KOPT-K1 (cell line): ENCODE data around the gene FBF1.

Experiments
- H3K27ac ChIP-seq: fragments of 200-600 bp; sonication (generic); 2 replicates; pipeline ENCODE4 v1.5.1; 2016; ENCODE audit warnings: antibody characterized with exemption, mild to moderate bottlenecking, low read depth, low read length; ENCODE audit not compliant: poor library complexity, severe bottlenecking
- H3K36me3 ChIP-seq: fragments of 200-600 bp; sonication (generic); 2 replicates; pipeline ENCODE4 v1.5.1; 2017; ENCODE audit warnings: antibody characterized with exemption, mild to moderate bottlenecking, low read length, moderate library complexity; ENCODE audit not compliant: insufficient read depth
- H3K9me3 ChIP-seq: fragments of 200-600 bp; sonication (generic); 2 replicates; pipeline ENCODE4 v1.5.1; 2017; ENCODE audit warnings: antibody characterized with exemption, low read length, mild to moderate bottlenecking; ENCODE audit not compliant: insufficient read depth, poor library complexity, severe bottlenecking

The FBF1 gene

DNA sequence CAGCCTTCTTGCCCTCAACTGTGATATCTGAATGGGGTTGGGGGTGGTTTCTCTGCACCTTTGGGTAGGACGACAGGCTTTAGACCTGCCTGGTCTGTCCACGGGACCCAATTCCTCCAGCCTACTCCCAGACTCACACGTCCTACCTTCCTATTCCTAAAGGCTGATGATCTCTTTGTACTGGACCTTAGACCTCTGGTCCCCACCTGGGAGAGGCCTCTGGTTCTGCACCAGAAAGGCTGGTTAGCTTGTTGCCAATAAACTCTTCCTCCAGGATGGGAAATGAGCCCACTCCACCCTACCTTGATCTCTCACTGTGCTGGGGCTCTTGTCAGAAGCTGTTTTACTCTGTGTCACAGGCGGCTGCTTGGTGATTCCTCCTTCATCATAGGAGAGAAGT, 14.4 kb downstream of the FBF1 start:
- Histone ChIP-seq H3K9me3 (no peaks in the 10 kb centered on the region), H3K27ac (no peak overlapping the region), H3K36me3 (peaks cover 44% of the 10 kb centered on the region; the same call in 1 of the 2 replicates)

DNA sequence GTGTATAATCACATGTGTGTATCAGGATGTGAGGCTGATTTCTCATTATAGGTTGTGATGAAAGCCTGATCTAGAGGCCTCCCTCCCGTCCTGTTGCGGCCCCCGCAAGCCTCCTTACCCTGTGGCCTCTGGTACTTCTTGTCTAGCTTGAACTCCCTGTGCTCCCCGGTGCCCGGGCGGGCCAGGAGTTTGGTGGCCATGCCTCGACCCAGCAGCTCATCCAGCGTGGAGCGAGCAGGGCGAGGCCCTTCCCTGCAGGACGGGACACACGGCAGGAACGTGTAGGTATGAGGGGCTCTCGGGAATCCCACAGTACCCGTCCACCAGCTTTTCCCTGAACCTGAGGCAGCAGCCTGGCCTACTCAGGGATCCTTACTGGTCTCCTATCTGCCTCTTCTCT, 14.9 kb downstream of the FBF1 start:
- Histone ChIP-seq H3K36me3 (peaks cover 47% of the 10 kb centered on the region; the same call in 1 of the 2 replicates), H3K9me3 (no peaks in the 10 kb centered on the region), H3K27ac (no peak overlapping the region)

DNA sequence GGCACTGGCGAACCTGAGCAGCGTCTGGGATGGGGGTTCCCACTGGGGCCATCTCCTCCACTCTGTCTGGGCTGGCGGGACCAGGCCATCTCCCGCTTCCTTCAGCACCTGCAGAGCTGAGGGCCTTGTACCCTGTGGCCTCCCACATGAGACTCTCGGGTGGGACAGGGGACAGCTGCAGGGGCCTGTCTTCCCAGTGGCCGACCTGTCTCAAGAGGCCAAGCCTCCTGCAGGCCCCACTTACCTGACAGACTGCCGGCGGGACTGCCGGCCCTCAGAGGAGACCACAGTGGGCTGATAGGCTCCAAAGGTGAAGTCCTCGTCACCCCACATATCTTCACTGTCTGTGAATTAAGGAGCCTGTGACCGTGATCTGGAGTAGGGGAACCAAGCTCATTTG, 15.7 kb downstream of the FBF1 start:
- H3K27ac ChIP-seq, result no peak overlapping the region
- H3K36me3 ChIP-seq, result peaks cover 54% of the 10 kb centered on the region; the same call in 1 of the 2 replicates

DNA sequence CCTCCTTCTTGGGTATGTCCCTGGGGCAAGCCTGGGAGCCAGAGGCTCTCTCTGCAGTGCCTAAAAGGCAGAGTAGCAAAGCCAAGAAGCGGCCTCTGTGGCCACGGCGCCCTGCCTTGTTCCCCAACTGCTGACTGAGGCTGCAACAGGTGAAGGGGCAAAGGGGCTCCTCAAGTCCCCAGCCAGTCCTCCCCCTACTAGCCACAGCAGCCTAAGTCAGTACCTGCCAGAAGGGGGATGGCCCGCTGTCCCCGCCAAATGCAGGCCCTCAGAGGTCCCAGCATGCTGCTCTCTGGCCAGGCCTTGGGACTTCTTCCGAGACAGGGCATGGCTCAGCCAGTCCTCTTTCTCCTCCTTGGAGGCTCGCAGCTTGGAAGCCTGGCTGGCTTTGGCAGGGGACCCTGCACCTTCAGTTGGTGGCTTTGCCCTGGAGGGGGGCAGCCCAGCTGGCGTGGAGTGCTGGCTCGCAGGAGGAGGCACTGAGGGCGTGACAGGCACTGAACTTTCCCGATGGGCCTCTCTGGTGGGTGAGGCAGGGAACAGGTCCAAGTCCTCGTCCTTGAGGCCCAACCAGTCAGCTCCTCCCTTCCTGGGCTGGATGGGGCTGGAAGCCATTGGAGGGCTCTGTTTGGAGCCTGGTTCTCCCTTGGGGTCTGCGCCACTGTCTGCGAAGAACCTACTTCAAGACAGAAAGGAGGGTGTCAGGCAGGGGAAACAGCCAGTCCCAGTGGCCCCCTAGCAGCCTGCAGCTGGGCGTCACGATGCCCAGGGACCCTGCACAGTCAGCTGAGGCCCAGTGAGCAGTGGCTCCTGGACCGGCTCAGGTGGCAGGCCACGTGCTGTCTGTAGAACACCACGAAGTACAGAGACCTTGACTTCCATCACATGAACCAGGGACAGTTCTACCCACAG, 17.6 kb downstream of the FBF1 start:
- no peaks in the 10 kb centered on the region for H3K9me3 ChIP-seq
- peaks cover 66% of the 10 kb centered on the region; the same call in 1 of the 2 replicates for H3K36me3 ChIP-seq
- H3K27ac ChIP-seq, result no peak overlapping the region

More for the DNA sequence above, 15.7 kb downstream of the FBF1 start:
- no peaks in the 10 kb centered on the region for H3K9me3 ChIP-seq

DNA sequence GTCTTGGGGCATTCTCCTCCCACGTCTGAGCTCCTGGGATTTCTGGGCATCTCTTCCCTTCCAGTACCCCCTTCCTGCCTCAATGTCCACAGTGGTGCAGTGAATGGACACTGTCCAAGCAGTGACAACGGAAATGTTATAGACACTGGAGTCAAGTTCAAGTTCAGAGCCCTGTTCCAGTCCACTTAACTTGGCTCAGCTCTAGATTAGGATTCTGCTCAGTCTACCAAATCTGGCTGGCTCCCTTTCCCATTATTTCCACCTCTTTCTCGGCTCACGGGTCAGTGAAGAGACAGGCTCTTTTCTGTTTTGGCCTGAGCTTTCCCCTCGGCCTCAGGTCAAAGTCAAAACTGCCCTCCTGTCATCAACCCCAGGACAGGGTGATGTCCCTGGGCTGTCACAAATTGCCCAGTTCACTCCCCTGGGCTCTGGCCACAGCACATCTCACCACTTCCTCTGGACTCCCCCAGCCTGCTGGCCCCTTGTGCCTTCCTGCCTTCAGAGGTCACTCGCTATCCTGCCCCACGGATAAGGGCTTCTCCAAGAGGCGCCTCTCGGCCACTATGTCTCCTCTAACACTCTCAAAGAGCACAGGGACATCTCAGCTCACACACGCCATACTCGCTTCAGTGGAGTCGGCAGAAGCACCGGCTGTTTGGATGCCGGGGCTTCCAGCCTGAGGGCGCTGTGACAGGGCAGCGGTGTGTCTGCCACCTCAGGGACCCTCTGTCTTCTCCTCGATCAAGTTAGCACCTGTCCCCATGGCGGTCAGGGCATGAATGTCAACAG, 18.5 kb downstream of the FBF1 start:
- H3K9me3 ChIP-seq, result no peaks in the 10 kb centered on the region
- peaks cover 75% of the 10 kb centered on the region; the same call in 1 of the 2 replicates for H3K36me3 ChIP-seq
- no peak overlapping the region for H3K27ac ChIP-seq

DNA sequence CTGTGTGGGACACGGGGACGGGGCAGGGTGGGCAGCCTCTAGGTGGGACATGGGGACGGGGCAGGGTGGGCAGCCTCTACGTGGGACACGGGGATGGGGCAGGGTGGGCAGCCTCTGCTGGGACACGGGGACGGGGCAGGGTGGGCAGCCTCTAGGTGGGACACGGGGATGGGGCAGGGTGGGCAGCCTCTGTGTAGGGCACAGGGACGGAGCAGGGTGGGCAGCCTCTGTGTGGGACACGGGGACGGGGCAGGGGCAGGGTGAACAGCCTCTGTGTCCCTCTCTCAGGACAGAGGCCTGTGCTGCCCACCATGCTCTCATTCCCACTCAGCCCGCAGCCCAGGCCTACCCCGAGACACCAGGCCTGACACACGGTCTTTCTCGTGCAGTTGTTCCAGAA, 19.2 kb downstream of the FBF1 start:
- Histone ChIP-seq H3K27ac (no peak overlapping the region), H3K9me3 (no peaks in the 10 kb centered on the region)

DNA sequence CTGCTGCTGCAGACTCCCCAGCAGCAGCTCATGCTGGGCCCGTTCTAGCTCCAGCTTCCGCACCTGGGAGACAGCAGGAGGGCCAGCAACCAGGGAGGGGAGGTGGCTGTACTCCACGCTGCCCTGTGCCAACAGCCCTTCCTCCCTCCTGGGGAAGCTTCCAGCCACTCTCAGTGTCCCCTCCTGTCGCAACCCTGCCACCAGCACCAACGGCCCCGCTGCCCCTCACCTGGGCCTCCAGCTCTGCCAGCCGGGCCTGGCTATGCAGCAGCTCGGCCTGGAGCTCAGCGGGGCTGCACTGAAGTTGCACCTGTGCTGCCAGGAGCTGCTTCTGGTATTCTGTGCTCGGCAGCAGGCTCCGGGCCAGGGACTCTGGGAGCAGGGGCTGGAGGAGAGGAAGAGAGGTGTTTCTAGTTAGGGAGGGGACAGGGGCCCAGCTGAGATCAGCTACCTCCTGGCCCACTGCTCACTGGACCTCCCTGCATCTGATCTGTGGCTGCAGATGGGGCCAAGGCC, 20.7 kb downstream of the FBF1 start:
- H3K27ac ChIP-seq, result no peak overlapping the region
- H3K9me3 ChIP-seq, result no peaks in the 10 kb centered on the region
- peaks cover 57% of the 10 kb centered on the region; the same call in 1 of the 2 replicates for H3K36me3 ChIP-seq

More for the DNA sequence above, 19.2 kb downstream of the FBF1 start:
- H3K36me3 ChIP-seq, result peaks cover 72% of the 10 kb centered on the region; the same call in 1 of the 2 replicates

DNA sequence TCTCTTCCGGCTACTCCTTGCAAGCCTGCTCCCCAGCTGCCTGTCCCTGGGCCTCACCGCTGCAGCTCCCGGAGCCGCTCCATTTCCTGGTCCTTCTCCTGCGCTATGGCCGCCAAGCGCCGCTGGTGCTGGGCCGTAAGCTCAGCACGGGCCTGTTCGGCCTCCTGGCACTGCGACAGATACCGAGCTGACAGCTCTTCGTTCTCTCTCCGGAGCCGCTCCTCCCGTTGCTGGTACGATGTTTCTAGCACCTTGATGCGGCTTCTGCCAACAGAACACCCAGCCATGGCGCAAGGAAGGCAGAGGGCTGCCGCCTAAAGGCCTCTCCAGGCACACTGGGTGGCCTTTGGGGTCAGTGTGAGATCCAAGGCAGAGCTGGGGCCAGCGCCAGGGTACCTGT, 21.2 kb downstream of the FBF1 start:
- Histone ChIP-seq H3K9me3 (no peaks in the 10 kb centered on the region), H3K27ac (no peak overlapping the region), H3K36me3 (peaks cover 56% of the 10 kb centered on the region; the same call in 1 of the 2 replicates)

DNA sequence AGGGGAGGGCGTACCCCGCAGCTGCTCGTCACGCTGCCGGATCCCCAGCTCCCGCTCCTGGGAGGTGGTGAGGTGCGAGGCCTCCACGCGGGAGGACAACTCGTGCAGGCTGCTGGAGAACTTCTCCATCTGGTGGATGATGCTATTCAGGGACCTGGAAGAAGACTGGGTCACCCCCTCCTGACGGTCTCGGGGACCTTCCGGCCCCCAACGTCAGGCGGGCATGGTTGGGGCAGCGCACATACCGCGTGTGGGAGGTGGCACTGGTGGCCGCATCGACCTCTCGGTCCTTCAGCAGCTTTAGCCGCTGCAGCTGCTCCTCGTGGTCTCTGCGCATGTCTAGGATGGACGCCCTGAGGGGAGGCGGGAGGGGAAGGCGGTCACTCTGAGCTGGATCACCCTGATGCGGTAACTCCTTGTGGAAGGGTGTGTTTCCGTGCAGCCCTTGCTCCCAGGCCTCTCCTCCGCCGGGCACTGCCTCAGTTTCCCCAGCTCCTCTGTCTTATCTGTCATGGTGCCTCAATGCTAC, 22.9 kb downstream of the FBF1 start:
- Histone ChIP-seq H3K9me3 (no peaks in the 10 kb centered on the region), H3K36me3 (peaks cover 63% of the 10 kb centered on the region), H3K27ac (peak overlapping the region; percentile 31)

DNA sequence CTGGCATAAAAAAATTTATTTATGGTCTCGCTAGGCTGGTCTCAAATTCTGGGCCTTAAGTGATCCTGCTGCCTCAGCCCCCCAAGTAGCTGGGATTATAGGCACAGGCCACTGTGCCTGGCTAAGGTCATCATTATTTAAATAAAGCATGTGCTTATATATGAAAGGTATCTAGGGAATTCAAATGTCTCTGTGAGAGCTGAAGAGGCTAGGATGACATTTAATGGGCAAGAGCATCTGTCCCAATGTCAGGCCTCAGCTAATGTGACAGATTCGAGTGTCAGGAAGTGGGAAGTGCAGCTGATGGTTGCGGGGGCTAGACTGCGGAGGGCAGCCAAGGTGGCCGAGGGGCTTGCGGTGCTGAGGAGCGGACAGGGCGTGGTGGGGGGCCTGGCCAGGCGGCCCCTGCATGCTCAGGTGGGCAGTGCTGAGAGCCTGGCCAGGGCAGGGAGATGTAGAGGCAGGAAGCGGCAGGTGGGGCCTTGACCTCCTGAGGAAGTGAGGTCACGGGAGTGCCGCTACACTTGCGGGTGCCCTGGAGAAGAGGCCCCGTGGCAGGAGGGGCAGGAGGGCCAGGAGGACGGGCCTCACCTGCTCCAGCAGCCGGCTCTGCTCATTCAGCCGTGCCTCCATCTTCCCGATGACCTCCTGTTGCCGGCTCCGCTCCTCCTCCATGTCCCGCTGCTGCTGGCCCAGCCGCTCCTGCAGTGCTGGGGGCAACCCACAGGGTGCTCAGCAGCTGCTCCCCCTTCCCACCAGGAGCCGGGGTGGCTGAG, 23.5 kb downstream of the FBF1 start:
- Histone ChIP-seq H3K9me3 (no peaks in the 10 kb centered on the region), H3K27ac (peak overlapping the region; percentile 31), H3K36me3 (peaks cover 63% of the 10 kb centered on the region)

DNA sequence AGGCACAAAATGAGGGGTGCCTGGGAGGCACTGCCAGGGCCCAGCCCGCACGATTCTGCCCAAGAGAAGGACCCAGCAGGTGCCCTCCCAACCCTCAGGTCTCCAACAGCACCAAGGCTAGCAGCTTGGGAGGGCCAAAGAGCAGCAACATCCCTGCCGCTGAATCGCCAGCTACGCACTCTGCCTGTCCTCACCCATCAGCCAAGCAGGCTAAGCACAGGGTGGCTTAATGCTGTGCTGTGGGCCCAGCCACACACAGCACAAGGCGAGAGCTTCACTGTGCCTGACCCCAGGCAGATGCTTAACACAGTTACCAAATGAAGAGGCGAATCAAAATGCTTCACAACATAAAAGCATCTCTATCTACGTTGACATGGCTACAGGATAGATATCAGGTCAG, 25.6 kb downstream of the FBF1 start:
- Histone ChIP-seq H3K27ac (no peak overlapping the region), H3K9me3 (no peaks in the 10 kb centered on the region), H3K36me3 (peaks cover 57% of the 10 kb centered on the region)

DNA sequence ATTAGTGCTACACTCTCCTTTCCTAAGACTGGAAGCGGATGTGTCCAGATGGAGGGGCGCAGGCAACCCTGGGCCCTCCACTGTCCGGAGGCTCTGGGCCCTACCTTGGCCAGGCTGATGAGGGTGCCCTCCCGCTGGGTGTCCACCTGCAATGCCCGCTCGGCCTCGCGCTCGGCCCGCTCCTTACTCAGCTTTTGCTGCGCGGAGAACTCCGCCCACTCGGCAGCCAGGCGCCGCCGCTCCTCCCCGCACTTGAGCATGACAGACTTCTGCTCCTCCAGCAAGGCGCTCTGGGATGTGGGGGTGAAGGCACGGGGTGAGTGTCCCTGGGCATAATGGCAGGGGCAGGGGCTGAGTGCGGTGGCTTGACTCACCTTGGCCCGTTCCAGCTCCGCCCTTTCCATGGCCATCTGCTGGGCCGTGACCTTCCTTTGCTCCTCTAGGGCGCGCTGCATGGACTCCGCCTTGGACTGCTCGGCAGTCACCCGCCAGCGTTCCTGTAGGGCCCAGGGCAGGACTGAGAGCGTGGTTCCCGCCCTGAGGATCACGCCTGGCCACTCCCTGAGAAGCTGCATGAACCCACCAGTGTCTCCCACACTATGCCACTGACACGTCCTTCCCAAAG, 26.1 kb downstream of the FBF1 start:
- Histone ChIP-seq H3K36me3 (peaks cover 57% of the 10 kb centered on the region), H3K27ac (no peak overlapping the region)

DNA sequence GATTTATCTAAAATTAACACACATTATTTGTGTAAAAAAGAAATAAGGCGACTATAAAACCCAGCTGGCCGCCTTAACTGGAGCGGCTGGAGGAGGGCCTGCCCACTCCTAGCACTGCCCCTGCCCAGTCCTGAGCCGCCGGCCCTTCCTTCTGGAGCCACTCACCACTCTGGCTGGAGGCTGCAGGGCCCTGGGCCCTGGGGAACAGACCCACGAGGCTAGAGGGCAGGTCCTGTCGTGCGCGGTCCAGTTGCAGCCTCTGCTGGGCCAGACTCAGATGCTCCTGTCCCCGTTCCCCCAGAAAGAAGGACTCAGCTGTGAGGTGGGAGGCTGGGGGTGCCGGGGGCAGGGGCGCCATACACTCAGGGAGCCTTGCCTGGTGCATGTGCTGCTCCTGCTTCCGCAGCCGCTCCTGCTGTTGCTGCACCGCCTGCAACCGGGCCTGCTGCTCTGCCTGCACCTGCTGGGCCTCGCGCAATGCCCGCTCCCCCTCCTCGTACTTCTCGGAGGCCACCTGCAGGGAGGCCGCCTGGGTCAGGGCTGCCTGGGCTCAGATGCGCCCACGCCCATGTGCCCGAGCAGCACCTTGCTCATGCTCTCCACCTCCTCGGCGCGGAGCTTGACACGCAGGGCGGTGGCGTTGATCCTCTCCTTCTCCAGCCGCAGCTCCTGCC, 27.2 kb downstream of the FBF1 start:
- Histone ChIP-seq H3K36me3 (peaks cover 46% of the 10 kb centered on the region), H3K9me3 (no peaks in the 10 kb centered on the region), H3K27ac (no peak overlapping the region)

More for the DNA sequence above, 26.1 kb downstream of the FBF1 start:
- no peaks in the 10 kb centered on the region for H3K9me3 ChIP-seq
